K562 (cell line): Measurements from ENCODE around the gene OSBPL3.
"Not testable (repeated sequence)": the region's sequence is repeated elsewhere in the genome, so short reads cannot be mapped to it uniquely, and the experiment has no call there.

Experiments used
- FOXK1 ChIP-seq: sonication (generic); formaldehyde crosslinking; IDR thresholded peaks from 2 replicates; pipeline ENCODE4 v1.8.0; 2022; ENCODE audit warnings: missing genetic modification reagents, mild to moderate bottlenecking, borderline replicate concordance
- GATAD2A ChIP-seq: fragments of 450-650 bp; IDR thresholded peaks from 2 replicates; pipeline ENCODE4 v1.6.1; 2017
- L3MBTL2 ChIP-seq: fragments of 450-650 bp; IDR thresholded peaks from 2 replicates; pipeline ENCODE4 v1.6.1; 2016; ENCODE audit warnings: mild to moderate bottlenecking, moderate library complexity
- PHB ChIP-seq: fragments of 250-450 bp; sonication (Bioruptor Pico); IDR thresholded peaks from 2 replicates; pipeline ENCODE4 v1.5.0; 2021
- PHTF2 ChIP-seq: fragments of 250-450 bp; sonication (Bioruptor Pico); IDR thresholded peaks from 2 replicates; pipeline ENCODE4 v1.5.0; 2021; ENCODE audit warnings: mild to moderate bottlenecking
- POLR2A ChIP-seq: fragments of 450-650 bp; conservative IDR thresholded peaks from 2 replicates; pipeline ENCODE4 v1.6.1; 2016
- RBBP5 ChIP-seq: fragments of 200-600 bp; sonication (generic); IDR thresholded peaks from 2 replicates; pipeline ENCODE4 v1.6.1; 2012; ENCODE audit warnings: borderline replicate concordance, mild to moderate bottlenecking, low read length, control low read depth, inconsistent platforms; ENCODE audit not compliant: insufficient read depth, poor library complexity, severe bottlenecking
- RCOR1 ChIP-seq, 2 experiments: IDR thresholded peaks; 2 replicates each; pipeline ENCODE4 v1.6.1; 2012; ENCODE audit warnings: low read depth in 2 of 2, low read length in 2 of 2, borderline replicate concordance in 1 of 2, improper control_type of control experiment in 1 of 2
- TBP ChIP-seq: optimal IDR thresholded peaks from 2 replicates; pipeline ENCODE3; 2011; ENCODE audit warnings: low read depth, low read length, improper control_type of control experiment
- ZBTB2 ChIP-seq: fragments of 450-650 bp; IDR thresholded peaks from 2 replicates; pipeline ENCODE4 v1.6.1; 2016; ENCODE audit warnings: antibody characterized with exemption
- ZKSCAN3 ChIP-seq: fragments of 250-450 bp; sonication (Bioruptor Pico); IDR thresholded peaks from 2 replicates; pipeline ENCODE4 v1.4.0; 2020
- ZNF407 ChIP-seq: fragments of 450-650 bp; IDR thresholded peaks from 2 replicates; pipeline ENCODE4 v1.6.1; 2016; ENCODE audit warnings: low read depth
- TF ChIP-seq, protein P1 (sequence below), 2 experiments: fragments of 450-650 bp in 1 of 2; IDR thresholded peaks; 2 replicates each; pipeline ENCODE4 v1.6.1; 2011 to 2017; ENCODE audit warnings: low read depth in 2 of 2, antibody characterized with exemption in 1 of 2, borderline replicate concordance in 1 of 2, low read length in 1 of 2, mild to moderate bottlenecking in 1 of 2, mixed read lengths in 1 of 2; ENCODE audit not compliant: control insufficient read depth in 1 of 2

GRCh38 chr7:25017671-25018070 lies 37.7 kb upstream of the OSBPL3 start:
- not testable (repeated sequence) for TF ChIP-seq ZBTB2; FOXK1; RBBP5; ZNF407; PHB (CRISPR knock-in tag); L3MBTL2; GATAD2A; POLR2A; ZKSCAN3 (CRISPR knock-in tag); PHTF2 (CRISPR knock-in tag); RCOR1 (IDR thresholded peaks at IDR 0.05; ENCODE audit: borderline replicate concordance in 1 of 2, low read depth in 2 of 2, low read length in 2 of 2); TBP
- TF ChIP-seq, protein P1, sequence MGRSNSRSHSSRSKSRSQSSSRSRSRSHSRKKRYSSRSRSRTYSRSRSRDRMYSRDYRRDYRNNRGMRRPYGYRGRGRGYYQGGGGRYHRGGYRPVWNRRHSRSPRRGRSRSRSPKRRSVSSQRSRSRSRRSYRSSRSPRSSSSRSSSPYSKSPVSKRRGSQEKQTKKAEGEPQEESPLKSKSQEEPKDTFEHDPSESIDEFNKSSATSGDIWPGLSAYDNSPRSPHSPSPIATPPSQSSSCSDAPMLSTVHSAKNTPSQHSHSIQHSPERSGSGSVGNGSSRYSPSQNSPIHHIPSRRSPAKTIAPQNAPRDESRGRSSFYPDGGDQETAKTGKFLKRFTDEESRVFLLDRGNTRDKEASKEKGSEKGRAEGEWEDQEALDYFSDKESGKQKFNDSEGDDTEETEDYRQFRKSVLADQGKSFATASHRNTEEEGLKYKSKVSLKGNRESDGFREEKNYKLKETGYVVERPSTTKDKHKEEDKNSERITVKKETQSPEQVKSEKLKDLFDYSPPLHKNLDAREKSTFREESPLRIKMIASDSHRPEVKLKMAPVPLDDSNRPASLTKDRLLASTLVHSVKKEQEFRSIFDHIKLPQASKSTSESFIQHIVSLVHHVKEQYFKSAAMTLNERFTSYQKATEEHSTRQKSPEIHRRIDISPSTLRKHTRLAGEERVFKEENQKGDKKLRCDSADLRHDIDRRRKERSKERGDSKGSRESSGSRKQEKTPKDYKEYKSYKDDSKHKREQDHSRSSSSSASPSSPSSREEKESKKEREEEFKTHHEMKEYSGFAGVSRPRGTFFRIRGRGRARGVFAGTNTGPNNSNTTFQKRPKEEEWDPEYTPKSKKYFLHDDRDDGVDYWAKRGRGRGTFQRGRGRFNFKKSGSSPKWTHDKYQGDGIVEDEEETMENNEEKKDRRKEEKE (IDR thresholded peaks at IDR 0.05; ENCODE audit: borderline replicate concordance in 1 of 2, control insufficient read depth in 1 of 2, low read depth in 2 of 2, low read length in 1 of 2): not testable (repeated sequence)
